Gastroesophageal sphincter (tissue), 3 donors: Measurements from ENCODE around the gene ETV6.

Source experiments
- CTCF ChIP-seq, 4 experiments: fragments of 200-600 bp in 2 of 4; fragments of 450-650 bp in 2 of 4; sonication (generic) in 1 of 4; IDR thresholded peaks; one replicate each; pipeline ENCODE4 v1.5.1; 2017 to 2019; ENCODE audit warnings: antibody characterized with exemption in 4 of 4, mild to moderate bottlenecking in 2 of 4, moderate library complexity in 2 of 4
- POLR2A ChIP-seq, 2 donors: fragments of 450-650 bp; IDR thresholded peaks; one replicate each; pipeline ENCODE4 v1.6.1; 2017; ENCODE audit warnings: antibody characterized with exemption in 2 of 2, mild to moderate bottlenecking in 2 of 2, moderate library complexity in 1 of 2

- TF ChIP-seq CTCF (IDR thresholded peaks at IDR 0.05) (no peak), POLR2A (IDR thresholded peaks at IDR 0.05) (no peak)
Observed at GRCh38 chr12:11836282-11837151, 187.0 kb downstream of the ETV6 start.
